Placental epithelial cell (primary cell): ENCODE results near the gene HAO1. TPM values are rescaled to one million over a fixed set of nuclear protein-coding genes. Genes with fewer than 3 reads are reported as not detected.

Experiments used
- small RNA-seq: library from RNA; depleted of rRNA; stranded (forward); fragments of <200 nt; gene quantifications from one replicate; pipeline ENCODE3, GENCODE V24; 2012
- total RNA-seq: library from RNA; depleted of rRNA; stranded (reverse); fragments of >200 nt; gene quantifications from 2 replicates; pipeline ENCODE4 v1.2.3, GENCODE V29; 2012

HAO1 gene
- total RNA-seq = not detected in 2 replicates

GRCh38 chr20:7940341-7940740 lies at the start of gene HAO1:
HAO1 (minus strand) TSS chr20:7940458; CDS start chr20:7940422, 36 bp downstream.

Small RNAs within 50 kb of the gene (small RNA-seq; reads per million reads assigned to genes)
- not detected for gene AL021879.1

Other genes starting within 250 kb of the HAO1 start
- gene TMX4, start 79.3 kb upstream of the HAO1 start, total RNA-seq = 23.2 and 29.4 TPM in 2 replicates
- gene PLCB1, start 191.8 kb upstream of the HAO1 start, total RNA-seq = 0.98 and 1.6 TPM in 2 replicates